Upper lobe of left lung (tissue), 4 donors: Measurements from ENCODE around the gene CSH1.

ENCODE experiments used
- CTCF ChIP-seq, 6 experiments: fragments of 450-650 bp in 4 of 6; fragments of 200-600 bp in 2 of 6; sonication (generic) in 2 of 6; IDR thresholded peaks; one replicate each; pipeline ENCODE4 v1.5.1; 2016 to 2019; ENCODE audit warnings: antibody characterized with exemption in 6 of 6
- POLR2A ChIP-seq, 4 donors: fragments of 450-650 bp; IDR thresholded peaks; one replicate each; pipeline ENCODE4 v1.5.1; 2016 to 2017; ENCODE audit warnings: antibody characterized with exemption in 4 of 4, mild to moderate bottlenecking in 2 of 4

GRCh38 chr17:63939884-63940283 lies 43.5 kb upstream of the CSH1 start:
- TF ChIP-seq CTCF (IDR thresholded peaks at IDR 0.05) (no peak), POLR2A (IDR thresholded peaks at IDR 0.05) (no peak)
